Ovary (tissue), 10 donors: Measurements from ENCODE around the gene CGB7. TPM values are rescaled to one million over a fixed set of nuclear protein-coding genes. Genes with fewer than 3 reads are reported as not detected.
A peak's percentile ranks its signal among the peaks of the same experiment; 100 is the strongest.

Experiments used
- DNase-seq, 5 donors: peaks; one replicate each; pipeline ENCODE4 v3.0.0-alpha.2; 2019 to 2020
- H3K27ac ChIP-seq, 2 donors: fragments of 200-600 bp; one replicate each; pipeline versions ENCODE4 v1.5.1 to v1.8.0; 2019 to 2022
- H3K27me3 ChIP-seq: fragments of 200-600 bp; one replicate; pipeline ENCODE4 v1.8.0; 2022
- H3K36me3 ChIP-seq: fragments of 200-600 bp; sonication (generic); one replicate; pipeline ENCODE4 v1.5.1; 2019
- H3K4me1 ChIP-seq: one replicate; pipeline ENCODE4 v1.8.1; 2013; ENCODE audit warnings: mild to moderate bottlenecking, moderate library complexity; ENCODE audit not compliant: insufficient read depth
- H3K4me3 ChIP-seq: fragments of 200-600 bp; sonication (generic); one replicate; pipeline ENCODE4 v1.5.1; 2017
- H3K9me3 ChIP-seq, 2 donors: fragments of 200-600 bp in 1 of 2; sonication (generic) in 1 of 2; one replicate each; pipeline versions ENCODE4 v1.5.1 to v1.8.1; 2013 to 2019; ENCODE audit warnings: mild to moderate bottlenecking in 1 of 2, moderate library complexity in 1 of 2
- CTCF ChIP-seq, 3 donors: fragments of 450-650 bp in 2 of 3; fragments of 200-600 bp in 1 of 3; IDR thresholded peaks; one replicate each; pipeline versions ENCODE4 v1.5.1 to v1.8.0; 2016 to 2022; ENCODE audit warnings: antibody characterized with exemption in 3 of 3, mild to moderate bottlenecking in 1 of 3
- EP300 ChIP-seq: sonication (generic); formaldehyde crosslinking; IDR thresholded peaks from one replicate; pipeline ENCODE4 v1.6.1; 2017; ENCODE audit warnings: antibody characterized with exemption
- POLR2A ChIP-seq: fragments of 450-650 bp; IDR thresholded peaks from one replicate; pipeline ENCODE4 v1.6.1; 2017; ENCODE audit warnings: antibody characterized with exemption, mild to moderate bottlenecking, moderate library complexity
- WGBS, 3 donors: extraction: QIAGEN DNeasy Blood & Tissue Kit in 1 of 3; methylation state at CpG; one replicate each; pipeline versions ENCODE4 v1.1.5 to v1.1.7; 2013 to 2017; 5-methylcytosine and 5-hydroxymethylcytosine counted together
- intact Hi-C, 4 donors: fragments of 100-400 bp; cut with DNase I; formaldehyde crosslinking; loops; one replicate each; pipeline versions ENCODE4 v1.11.0 to v1.15.1; 2022 to 2023
- long read RNA-seq, 3 donors: library from polyadenylated mRNA in 2 of 3; unstranded in 2 of 3; transcript quantifications; one replicate each; pipeline ENCODE4 v2.0.0 and lab custom pipeline, GENCODE V29; 2021 to 2026
- polyA plus RNA-seq, 2 donors: library from polyadenylated mRNA; stranded (reverse); fragments of 200-250 nt in 1 of 2; fragments of 350-450 nt in 1 of 2; fragmentation: Illumina TruSeq in 1 of 2; extraction: RNeasy Lipid Tissue Mini Kit (QIAGEN cat#74804) in 1 of 2; gene quantifications; one replicate each; pipeline ENCODE4 v1.2.3, GENCODE V29; 2013 to 2014
- total RNA-seq, 7 donors: library from RNA; depleted of rRNA in 2 of 7; stranded (reverse); fragments of >200 nt in 2 of 7; fragmentation: NEBNext Ultra II Directional in 3 of 7; extraction: Animal tissue kit (Norgen Biotek cat#: 25700) in 3 of 7; gene quantifications; one replicate each; pipeline versions ENCODE4 v1.1.0 to v1.2.4, GENCODE V29; 2016 to 2023
- donor health status: DM: no; HTN: no; CAD: no; lungs with moderate emphysema.
- donor health status: DM: no; HTN: no; CAD: no.
- donor health status: Bipolar disorder and iron deficiency.
- donor health status: DM: yes; HTN: yes; CAD: no.
- donor health status: DM: no; HTN: no; CAD: no.
- donor health status: DM: yes; HTN: yes; CAD: no.

CGB7 gene
- total RNA-seq (not detected), polyA plus RNA-seq (under 1 TPM in 1 of 2 donors, not detected in 1; 0.15 TPM)
- long read RNA-seq, donor 1, result 0 reads
- long read RNA-seq, donor 2, result 0 reads
- long read RNA-seq, donor 3, result 0 reads

GRCh38 chr19:49057636-49058234 is at the start of gene CGB7:
TSS of gene CGB7 (minus strand) at chr19:49057749. CDS start at chr19:49055375, 2,374 bp downstream.
- intact Hi-C loops, result no loop called here
- DNase-seq, result peak; percentile 56 to 79 (median 72)
- 2 to 6% (median 3%) methylated on average over 38 of the region's 38 CpGs for WGBS, 3 donors
- Histone ChIP-seq H3K4me1 (peaks cover 2% of the 10 kb centered on the region), H3K4me3 (peak within 1 kb of the TSS; percentile 33), H3K27ac (no peak within 1 kb of the TSS), H3K27me3 (no peaks in the 10 kb centered on the region), H3K36me3 (no peaks in the 10 kb centered on the region), H3K9me3 (no peaks in the 10 kb centered on the region)
- TF ChIP-seq EP300, result no peak
- TF ChIP-seq CTCF (IDR thresholded peaks at IDR 0.05), result no peak
- TF ChIP-seq POLR2A, result no peak

GRCh38 chr19:49106648-49107135 is 49.1 kb upstream of the CGB7 start:
- TF ChIP-seq POLR2A, result no peak
- peak in 2 of 3 donors; percentile 32 to 36 for TF ChIP-seq CTCF (IDR thresholded peaks at IDR 0.05)
- no peaks in the 10 kb centered on the region for H3K36me3 ChIP-seq
- 61 to 63% (median 62%) methylated on average over 12 of the region's 12 CpGs for WGBS, 3 donors
- H3K4me3 ChIP-seq, result no peak overlapping the region
- intact Hi-C loops, result no loop called here
- no peaks in the 10 kb centered on the region for H3K9me3 ChIP-seq
- H3K4me1 ChIP-seq, result no peaks in the 10 kb centered on the region
- DNase-seq, result peak in 2 of 5 donors; percentile 47 to 66
- H3K27ac ChIP-seq, result no peak overlapping the region
- no peaks in the 10 kb centered on the region for H3K27me3 ChIP-seq

GRCh38 chr19:49104229-49104864 is 46.8 kb upstream of the CGB7 start:
- H3K36me3 ChIP-seq, result no peaks in the 10 kb centered on the region
- no peak overlapping the region for H3K4me3 ChIP-seq
- no peak for DNase-seq
- intact Hi-C loops, result loop anchor here in 1 of 4 donors (5.0 kb wide), 1 partner anchor 43 kb away; no protein-coding TSS in a partner anchor
- H3K4me1 ChIP-seq, result no peaks in the 10 kb centered on the region
- H3K9me3 ChIP-seq, result no peaks in the 10 kb centered on the region
- 69 to 73% (median 72%) methylated on average over 30 of the region's 30 CpGs for WGBS, 3 donors
- no peak overlapping the region for H3K27ac ChIP-seq
- TF ChIP-seq CTCF (IDR thresholded peaks at IDR 0.05) (no peak), POLR2A (no peak), EP300 (no peak)
- no peaks in the 10 kb centered on the region for H3K27me3 ChIP-seq

- no peaks in the 10 kb centered on the region for H3K36me3 ChIP-seq
- H3K9me3 ChIP-seq, result no peaks in the 10 kb centered on the region
- H3K27ac ChIP-seq, result no peak overlapping the region
- TF ChIP-seq EP300 (no peak), CTCF (IDR thresholded peaks at IDR 0.05) (no peak), POLR2A (no peak)
- intact Hi-C loops, result loop anchor here in 1 of 4 donors (5.0 kb wide), 1 partner anchor 44 kb away; no protein-coding TSS in a partner anchor
- no peak overlapping the region for H3K4me3 ChIP-seq
- 75 to 78% (median 76%) methylated on average over 33 of the region's 33 CpGs for WGBS, 3 donors
- no peaks in the 10 kb centered on the region for H3K27me3 ChIP-seq
- H3K4me1 ChIP-seq, result no peaks in the 10 kb centered on the region
- no peak for DNase-seq
Measured at GRCh38 chr19:49103331-49104085, 46.0 kb upstream of the CGB7 start.
